ENCODE measurements around the gene MBNL1. TPM values are rescaled to one million over a fixed set of nuclear protein-coding genes. Genes with fewer than 3 reads are reported as not detected.

The MBNL1 gene
- total and polyA plus RNA-seq, 4 donors = 17.1 to 110 (median 62.3) TPM

GRCh38 chr3:152244517-152244888 lies 24.2 kb upstream of the MBNL1 start:
- 70% methylated on average over 2 of the region's 2 CpGs for WGBS
- Histone ChIP-seq H3K4me3 (ENCODE audit: low read depth in 1 of 3, low read length in 3 of 3) (no peak overlapping the region), H3K9me3 (ENCODE audit: control insufficient read depth in 4 of 4, low read length in 3 of 4) (no peaks in the 10 kb centered on the region), H3K36me3 (ENCODE audit: control insufficient read depth in 4 of 4, insufficient read depth in 3 of 4, low read depth in 1 of 4, low read length in 3 of 4) (no peaks in the 10 kb centered on the region), H3K27me3 (ENCODE audit: control insufficient read depth in 4 of 4, insufficient read depth in 4 of 4, low read length in 3 of 4) (no peaks in the 10 kb centered on the region), H3K9ac (ENCODE audit: low read depth in 1 of 2, low read length in 2 of 2) (peak overlapping the region in 1 of 2 donors; percentile 60), H3K27ac (ENCODE audit: low read depth in 1 of 2, low read length in 2 of 2) (no peak overlapping the region), H3K4me1 (ENCODE audit: control insufficient read depth in 4 of 4, insufficient read depth in 4 of 4, low read length in 3 of 4) (peaks cover 0 to 2% (median 0%) of the 10 kb centered on the region in 4 donors)
- TF ChIP-seq, protein P1, sequence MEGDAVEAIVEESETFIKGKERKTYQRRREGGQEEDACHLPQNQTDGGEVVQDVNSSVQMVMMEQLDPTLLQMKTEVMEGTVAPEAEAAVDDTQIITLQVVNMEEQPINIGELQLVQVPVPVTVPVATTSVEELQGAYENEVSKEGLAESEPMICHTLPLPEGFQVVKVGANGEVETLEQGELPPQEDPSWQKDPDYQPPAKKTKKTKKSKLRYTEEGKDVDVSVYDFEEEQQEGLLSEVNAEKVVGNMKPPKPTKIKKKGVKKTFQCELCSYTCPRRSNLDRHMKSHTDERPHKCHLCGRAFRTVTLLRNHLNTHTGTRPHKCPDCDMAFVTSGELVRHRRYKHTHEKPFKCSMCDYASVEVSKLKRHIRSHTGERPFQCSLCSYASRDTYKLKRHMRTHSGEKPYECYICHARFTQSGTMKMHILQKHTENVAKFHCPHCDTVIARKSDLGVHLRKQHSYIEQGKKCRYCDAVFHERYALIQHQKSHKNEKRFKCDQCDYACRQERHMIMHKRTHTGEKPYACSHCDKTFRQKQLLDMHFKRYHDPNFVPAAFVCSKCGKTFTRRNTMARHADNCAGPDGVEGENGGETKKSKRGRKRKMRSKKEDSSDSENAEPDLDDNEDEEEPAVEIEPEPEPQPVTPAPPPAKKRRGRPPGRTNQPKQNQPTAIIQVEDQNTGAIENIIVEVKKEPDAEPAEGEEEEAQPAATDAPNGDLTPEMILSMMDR (IDR thresholded peaks at IDR 0.05; ENCODE audit: low read depth, low read length, missing input control) = no peak
- TF ChIP-seq HNF4G (IDR thresholded peaks at IDR 0.05) (no peak), SP1 (IDR thresholded peaks at IDR 0.05) (no peak), GABPA (IDR thresholded peaks at IDR 0.05 in 1 of 2, conservative IDR thresholded peaks at IDR 0.05 in 1 of 2) (no peak), EGR1 (IDR thresholded peaks at IDR 0.05; ENCODE audit: low read depth in 2 of 2) (no peak), RXRA (IDR thresholded peaks at IDR 0.05) (no peak), FOXA1 (IDR thresholded peaks at IDR 0.05) (no peak), TAF1 (conservative IDR thresholded peaks at IDR 0.05) (no peak), RAD21 (IDR thresholded peaks at IDR 0.05) (no peak), HNF4A (conservative IDR thresholded peaks at IDR 0.05) (no peak), FOXA2 (IDR thresholded peaks at IDR 0.05) (no peak), YY1 (IDR thresholded peaks at IDR 0.05) (no peak), JUND (IDR thresholded peaks at IDR 0.05) (no peak), ATF3 (IDR thresholded peaks at IDR 0.05) (no peak), NR2F2 (IDR thresholded peaks at IDR 0.05) (no peak)
- TF ChIP-seq, protein P2, sequence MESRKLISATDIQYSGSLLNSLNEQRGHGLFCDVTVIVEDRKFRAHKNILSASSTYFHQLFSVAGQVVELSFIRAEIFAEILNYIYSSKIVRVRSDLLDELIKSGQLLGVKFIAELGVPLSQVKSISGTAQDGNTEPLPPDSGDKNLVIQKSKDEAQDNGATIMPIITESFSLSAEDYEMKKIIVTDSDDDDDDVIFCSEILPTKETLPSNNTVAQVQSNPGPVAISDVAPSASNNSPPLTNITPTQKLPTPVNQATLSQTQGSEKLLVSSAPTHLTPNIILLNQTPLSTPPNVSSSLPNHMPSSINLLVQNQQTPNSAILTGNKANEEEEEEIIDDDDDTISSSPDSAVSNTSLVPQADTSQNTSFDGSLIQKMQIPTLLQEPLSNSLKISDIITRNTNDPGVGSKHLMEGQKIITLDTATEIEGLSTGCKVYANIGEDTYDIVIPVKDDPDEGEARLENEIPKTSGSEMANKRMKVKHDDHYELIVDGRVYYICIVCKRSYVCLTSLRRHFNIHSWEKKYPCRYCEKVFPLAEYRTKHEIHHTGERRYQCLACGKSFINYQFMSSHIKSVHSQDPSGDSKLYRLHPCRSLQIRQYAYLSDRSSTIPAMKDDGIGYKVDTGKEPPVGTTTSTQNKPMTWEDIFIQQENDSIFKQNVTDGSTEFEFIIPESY (IDR thresholded peaks at IDR 0.05) = no peak
- TF ChIP-seq, protein P3, sequence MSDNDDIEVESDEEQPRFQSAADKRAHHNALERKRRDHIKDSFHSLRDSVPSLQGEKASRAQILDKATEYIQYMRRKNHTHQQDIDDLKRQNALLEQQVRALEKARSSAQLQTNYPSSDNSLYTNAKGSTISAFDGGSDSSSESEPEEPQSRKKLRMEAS (IDR thresholded peaks at IDR 0.05) = no peak
- TF ChIP-seq, protein P4, sequence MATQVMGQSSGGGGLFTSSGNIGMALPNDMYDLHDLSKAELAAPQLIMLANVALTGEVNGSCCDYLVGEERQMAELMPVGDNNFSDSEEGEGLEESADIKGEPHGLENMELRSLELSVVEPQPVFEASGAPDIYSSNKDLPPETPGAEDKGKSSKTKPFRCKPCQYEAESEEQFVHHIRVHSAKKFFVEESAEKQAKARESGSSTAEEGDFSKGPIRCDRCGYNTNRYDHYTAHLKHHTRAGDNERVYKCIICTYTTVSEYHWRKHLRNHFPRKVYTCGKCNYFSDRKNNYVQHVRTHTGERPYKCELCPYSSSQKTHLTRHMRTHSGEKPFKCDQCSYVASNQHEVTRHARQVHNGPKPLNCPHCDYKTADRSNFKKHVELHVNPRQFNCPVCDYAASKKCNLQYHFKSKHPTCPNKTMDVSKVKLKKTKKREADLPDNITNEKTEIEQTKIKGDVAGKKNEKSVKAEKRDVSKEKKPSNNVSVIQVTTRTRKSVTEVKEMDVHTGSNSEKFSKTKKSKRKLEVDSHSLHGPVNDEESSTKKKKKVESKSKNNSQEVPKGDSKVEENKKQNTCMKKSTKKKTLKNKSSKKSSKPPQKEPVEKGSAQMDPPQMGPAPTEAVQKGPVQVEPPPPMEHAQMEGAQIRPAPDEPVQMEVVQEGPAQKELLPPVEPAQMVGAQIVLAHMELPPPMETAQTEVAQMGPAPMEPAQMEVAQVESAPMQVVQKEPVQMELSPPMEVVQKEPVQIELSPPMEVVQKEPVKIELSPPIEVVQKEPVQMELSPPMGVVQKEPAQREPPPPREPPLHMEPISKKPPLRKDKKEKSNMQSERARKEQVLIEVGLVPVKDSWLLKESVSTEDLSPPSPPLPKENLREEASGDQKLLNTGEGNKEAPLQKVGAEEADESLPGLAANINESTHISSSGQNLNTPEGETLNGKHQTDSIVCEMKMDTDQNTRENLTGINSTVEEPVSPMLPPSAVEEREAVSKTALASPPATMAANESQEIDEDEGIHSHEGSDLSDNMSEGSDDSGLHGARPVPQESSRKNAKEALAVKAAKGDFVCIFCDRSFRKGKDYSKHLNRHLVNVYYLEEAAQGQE (IDR thresholded peaks at IDR 0.05) = no peak
- no peak for DNase-seq (ENCODE audit: low spot score)

All from liver (tissue), 9 donors.